Calu3 (cell line): ENCODE data around the gene FCRL6. TPM values are rescaled to one million over a fixed set of nuclear protein-coding genes. Genes with fewer than 3 reads are reported as not detected.

ENCODE experiments used
- BruUV-seq: library from RNA; stranded (reverse); fragments of 400-500 nt; replicated peaks from 2 replicates; lab custom pipeline; 2021; lab: Mats Ljungman, UMichigan
- CTCF ChIA-PET: fragments of 300-600 bp; sonication (Branson Sonifier 250); formaldehyde crosslinking; loops from one replicate; lab custom pipeline; 2022; ENCODE audit warnings: antibody characterized with exemption; lab: Charles Lee
- DNase-seq: peaks from one replicate; pipeline ENCODE4 v3.0.0; 2022
- H3K27ac Mint-ChIP-seq: one replicate; pipeline ENCODE4 v1.8.0; 2022; ENCODE audit warnings: mixed read lengths; ENCODE audit not compliant: unreplicated experiment
- H3K27me3 Mint-ChIP-seq: one replicate; pipeline ENCODE4 v1.8.0; 2022; ENCODE audit warnings: mixed read lengths; ENCODE audit not compliant: unreplicated experiment
- H3K36me3 Mint-ChIP-seq: one replicate; pipeline ENCODE4 v1.8.0; 2022; ENCODE audit warnings: mild to moderate bottlenecking, moderate library complexity, mixed read lengths; ENCODE audit not compliant: insufficient read depth, unreplicated experiment
- H3K4me1 Mint-ChIP-seq: one replicate; pipeline ENCODE4 v1.8.0; 2022; ENCODE audit warnings: mild to moderate bottlenecking, low read depth, mixed read lengths; ENCODE audit not compliant: unreplicated experiment
- H3K4me3 Mint-ChIP-seq: one replicate; pipeline ENCODE4 v1.8.0; 2022; ENCODE audit warnings: mild to moderate bottlenecking, low read depth, moderate library complexity, mixed read lengths; ENCODE audit not compliant: unreplicated experiment
- H3K9me3 Mint-ChIP-seq: one replicate; pipeline ENCODE4 v1.8.0; 2022; ENCODE audit warnings: low read depth, mixed read lengths; ENCODE audit not compliant: unreplicated experiment
- intact Hi-C: fragments of 100-400 bp; cut with micrococcal nuclease; formaldehyde crosslinking; loops from one replicate; pipeline ENCODE4 v1.10.0; 2022; ENCODE audit not compliant: unreplicated experiment
- total RNA-seq: library from RNA; stranded (reverse); gene quantifications from 2 replicates; pipeline ENCODE4 v1.2.3, GENCODE V29; 2022
- TF ChIP-seq, protein P1 (sequence below): fragments of 200-600 bp; IDR thresholded peaks from one replicate; pipeline ENCODE4 v1.8.0; 2022; ENCODE audit warnings: antibody characterized with exemption; ENCODE audit not compliant: unreplicated experiment

The FCRL6 gene
- total RNA-seq, 1 experiment from 2014 or later: not detected

DNA sequence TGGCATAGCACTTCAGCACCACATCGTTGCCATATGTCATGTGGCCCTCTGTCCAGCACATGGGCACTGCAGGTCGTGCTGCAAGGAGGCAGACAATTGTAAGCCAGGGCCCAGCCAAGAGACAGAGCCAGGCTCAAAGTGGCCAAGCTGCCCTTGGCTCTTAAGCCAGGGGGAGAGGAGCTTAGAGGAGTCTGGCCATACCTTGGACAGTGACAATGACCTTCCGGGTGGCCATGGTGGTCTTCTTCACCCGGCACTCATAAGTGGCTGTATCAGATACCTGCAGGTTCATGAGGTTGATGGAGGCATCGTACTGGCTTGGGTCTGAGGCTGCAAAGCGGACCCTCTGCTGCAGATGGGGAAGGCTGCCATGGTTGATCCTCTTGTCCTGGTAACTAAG is 55.7 kb downstream of the FCRL6 start:
- Mint-ChIP-seq H3K36me3 (peaks cover 13% of the 10 kb centered on the region), H3K27me3 (peaks cover 29% of the 10 kb centered on the region), H3K27ac (no peak overlapping the region), H3K9me3 (no peaks in the 10 kb centered on the region), H3K4me1 (peaks cover 11% of the 10 kb centered on the region), H3K4me3 (no peak overlapping the region)
- DNase-seq: no peak
- TF ChIP-seq, protein P1, sequence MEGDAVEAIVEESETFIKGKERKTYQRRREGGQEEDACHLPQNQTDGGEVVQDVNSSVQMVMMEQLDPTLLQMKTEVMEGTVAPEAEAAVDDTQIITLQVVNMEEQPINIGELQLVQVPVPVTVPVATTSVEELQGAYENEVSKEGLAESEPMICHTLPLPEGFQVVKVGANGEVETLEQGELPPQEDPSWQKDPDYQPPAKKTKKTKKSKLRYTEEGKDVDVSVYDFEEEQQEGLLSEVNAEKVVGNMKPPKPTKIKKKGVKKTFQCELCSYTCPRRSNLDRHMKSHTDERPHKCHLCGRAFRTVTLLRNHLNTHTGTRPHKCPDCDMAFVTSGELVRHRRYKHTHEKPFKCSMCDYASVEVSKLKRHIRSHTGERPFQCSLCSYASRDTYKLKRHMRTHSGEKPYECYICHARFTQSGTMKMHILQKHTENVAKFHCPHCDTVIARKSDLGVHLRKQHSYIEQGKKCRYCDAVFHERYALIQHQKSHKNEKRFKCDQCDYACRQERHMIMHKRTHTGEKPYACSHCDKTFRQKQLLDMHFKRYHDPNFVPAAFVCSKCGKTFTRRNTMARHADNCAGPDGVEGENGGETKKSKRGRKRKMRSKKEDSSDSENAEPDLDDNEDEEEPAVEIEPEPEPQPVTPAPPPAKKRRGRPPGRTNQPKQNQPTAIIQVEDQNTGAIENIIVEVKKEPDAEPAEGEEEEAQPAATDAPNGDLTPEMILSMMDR: no peak
- no TSS peak for BruUV-seq
- CTCF ChIA-PET: no interaction called here
- intact Hi-C loops: no loop called here

DNA sequence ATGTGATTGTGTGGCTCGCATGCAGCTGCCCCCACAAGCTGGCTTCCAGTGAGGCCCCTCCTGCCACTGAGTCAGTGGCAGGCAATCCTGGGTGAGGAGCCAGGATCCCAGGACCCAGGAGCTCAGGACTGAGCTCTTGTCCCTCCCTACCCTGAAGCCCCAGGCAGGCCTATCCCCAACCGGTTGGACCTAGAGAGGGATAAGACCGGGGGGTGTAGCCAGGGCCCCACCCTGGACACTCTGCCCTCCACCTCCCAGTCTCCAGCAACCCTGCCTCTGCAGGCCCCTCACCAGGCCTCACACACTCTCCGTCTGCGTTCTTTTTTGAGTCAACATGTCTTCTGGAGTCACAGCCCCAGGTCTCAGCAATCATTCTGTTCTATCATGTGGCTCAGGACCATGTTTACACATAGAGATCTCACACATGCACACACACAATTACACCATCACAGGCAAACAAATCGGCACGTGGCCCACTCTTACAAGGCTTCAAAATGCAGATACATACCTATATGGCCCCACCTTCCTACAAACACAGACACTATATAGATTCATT is 57.7 kb downstream of the FCRL6 start:
- no peak overlapping the region for H3K27ac Mint-ChIP-seq
- TF ChIP-seq, protein P1: no peak
- H3K36me3 Mint-ChIP-seq: peaks cover 4% of the 10 kb centered on the region
- H3K9me3 Mint-ChIP-seq: no peaks in the 10 kb centered on the region
- no peak overlapping the region for H3K4me3 Mint-ChIP-seq
- CTCF ChIA-PET: no interaction called here
- no TSS peak for BruUV-seq
- no peak for DNase-seq
- no peaks in the 10 kb centered on the region for H3K4me1 Mint-ChIP-seq
- peaks cover 39% of the 10 kb centered on the region for H3K27me3 Mint-ChIP-seq
- intact Hi-C loops: no loop called here

DNA sequence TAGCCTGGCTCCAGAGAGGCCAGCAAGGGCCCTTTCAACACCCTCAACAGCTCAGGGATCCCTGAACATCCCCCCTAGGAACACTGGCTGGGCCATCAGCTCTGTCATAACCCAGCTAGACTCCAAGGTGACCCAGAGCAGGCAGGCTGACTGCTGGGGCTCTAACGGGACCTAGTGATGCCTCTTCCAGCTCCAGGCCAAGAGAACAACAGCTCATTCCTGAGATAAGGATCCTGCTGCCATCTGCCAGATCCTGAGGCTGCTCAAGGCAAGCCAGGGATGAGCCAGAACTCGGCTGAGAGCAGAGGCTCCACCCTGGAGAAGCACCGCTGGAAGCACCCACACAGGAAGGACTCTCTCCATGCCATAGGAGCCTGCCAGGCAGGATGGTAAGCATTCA is 58.3 kb downstream of the FCRL6 start:
- no peak overlapping the region for H3K27ac Mint-ChIP-seq
- H3K4me1 Mint-ChIP-seq: no peaks in the 10 kb centered on the region
- no peaks in the 10 kb centered on the region for H3K36me3 Mint-ChIP-seq
- no TSS peak for BruUV-seq
- no peaks in the 10 kb centered on the region for H3K9me3 Mint-ChIP-seq
- TF ChIP-seq, protein P1: no peak
- CTCF ChIA-PET: no interaction called here
- intact Hi-C loops: no loop called here
- H3K27me3 Mint-ChIP-seq: peaks cover 39% of the 10 kb centered on the region
- no peak overlapping the region for H3K4me3 Mint-ChIP-seq
- no peak for DNase-seq

GRCh38 chr1:159861218-159861617 is 59.1 kb downstream of the FCRL6 start:
- CTCF ChIA-PET: no interaction called here

More at GRCh38 chr1:159861218-159861617, 59.1 kb downstream of the FCRL6 start:
- intact Hi-C loops: no loop called here
- Mint-ChIP-seq H3K4me1 (no peaks in the 10 kb centered on the region), H3K36me3 (no peaks in the 10 kb centered on the region), H3K4me3 (no peak overlapping the region), H3K9me3 (no peaks in the 10 kb centered on the region), H3K27me3 (peaks cover 39% of the 10 kb centered on the region), H3K27ac (no peak overlapping the region)
- no TSS peak for BruUV-seq
- no peak for DNase-seq
- TF ChIP-seq, protein P1: no peak
